Activated CD4-positive, alpha-beta T cell treated with anti-CD3 and anti-CD28 coated beads, Interleukin-2, amount 10 ng/mL, durations not matched to agents 7 days and 5 days (primary cell): ENCODE measurements around the gene CELA3A. TPM values are rescaled to one million over a fixed set of nuclear protein-coding genes. Genes with fewer than 3 reads are reported as not detected.
"Not testable (repeated sequence)": the region's sequence is repeated elsewhere in the genome, so short reads cannot be mapped to it uniquely, and the experiment has no call there.

Experiments
- CTCF ChIA-PET: fragments of 350-600 bp; sonication (Branson Sonifier 250); formaldehyde crosslinking; loops from one replicate; lab custom pipeline; 2021; ENCODE audit warnings: antibody characterized with exemption; lab: Charles Lee
- POLR2A ChIA-PET: fragments of 350-600 bp; sonication (Branson Sonifier 250); formaldehyde crosslinking; loops from one replicate; lab custom pipeline; 2021; ENCODE audit warnings: antibody characterized with exemption; lab: Charles Lee
- DNase-seq: peaks from one replicate; pipeline ENCODE4 v3.0.0-alpha.2; 2020
- H3K27ac Mint-ChIP-seq: one replicate; pipeline ENCODE4 v1.8.0; 2021; ENCODE audit warnings: mild to moderate bottlenecking, moderate library complexity, mixed read lengths
- H3K27me3 Mint-ChIP-seq: one replicate; pipeline ENCODE4 v1.8.0; 2021; ENCODE audit warnings: mixed read lengths
- H3K36me3 Mint-ChIP-seq: one replicate; pipeline ENCODE4 v1.8.0; 2021; ENCODE audit warnings: low read depth, mixed read lengths
- H3K4me1 Mint-ChIP-seq: one replicate; pipeline ENCODE4 v1.8.0; 2021; ENCODE audit warnings: mixed read lengths
- H3K4me3 Mint-ChIP-seq: one replicate; pipeline ENCODE4 v1.8.0; 2021; ENCODE audit warnings: mild to moderate bottlenecking, moderate library complexity, mixed read lengths
- H3K9me3 Mint-ChIP-seq: one replicate; pipeline ENCODE4 v1.8.0; 2021; ENCODE audit warnings: mixed read lengths
- total RNA-seq, 2 experiments: library from RNA; stranded (reverse); gene quantifications; one replicate each; pipeline ENCODE4 v1.2.3, GENCODE V29; 2021

The CELA3A gene
- total RNA-seq, 2 experiments from 2014 or later: not detected

DNA sequence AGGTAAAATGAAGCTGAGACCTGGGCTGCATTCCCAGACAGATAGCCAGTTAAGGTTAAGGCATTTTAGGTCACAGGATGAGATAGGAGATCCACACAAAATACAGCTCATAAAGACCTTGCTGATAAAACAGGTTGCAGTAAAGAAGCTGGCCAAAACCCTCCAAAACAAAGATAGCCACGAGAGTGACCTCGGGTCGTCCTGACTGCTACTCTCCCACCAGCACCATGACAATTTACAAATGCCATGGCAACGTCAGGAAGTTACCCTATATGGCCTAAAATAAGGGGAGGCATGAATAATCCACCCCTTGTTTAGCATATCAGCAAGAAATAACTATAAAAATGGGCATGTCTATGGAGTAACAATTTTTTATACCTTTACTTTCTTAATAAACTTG lies 30.9 kb upstream of the CELA3A start:
- H3K27me3 Mint-ChIP-seq, H3K4me3 Mint-ChIP-seq, POLR2A ChIA-PET, H3K4me1 Mint-ChIP-seq, H3K27ac Mint-ChIP-seq, H3K9me3 Mint-ChIP-seq, H3K36me3 Mint-ChIP-seq, CTCF ChIA-PET, DNase-seq: not testable (repeated sequence)

DNA sequence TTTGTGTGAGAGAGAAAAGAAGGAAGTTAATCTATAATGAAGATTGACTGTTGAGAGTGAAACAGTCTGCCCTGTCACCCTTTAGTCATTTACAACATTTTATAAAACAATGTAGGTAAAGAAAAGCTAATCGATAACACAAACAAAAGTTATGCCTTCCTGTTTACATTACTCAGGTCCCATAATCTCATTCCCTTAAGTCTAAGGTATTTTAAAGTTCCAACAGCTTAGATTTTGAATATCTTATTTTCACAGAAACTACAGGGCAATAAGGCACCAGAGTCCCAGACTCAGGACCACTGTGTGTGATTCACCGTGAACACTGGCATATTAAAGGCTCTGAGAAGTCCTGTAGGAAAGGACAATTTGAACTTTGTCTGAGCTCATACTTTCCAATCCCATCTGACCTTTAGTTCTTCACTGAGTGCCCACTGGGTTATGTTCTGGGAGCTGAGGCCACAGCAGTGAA lies 28.4 kb upstream of the CELA3A start:
- H3K27ac Mint-ChIP-seq, H3K27me3 Mint-ChIP-seq, DNase-seq, CTCF ChIA-PET, H3K36me3 Mint-ChIP-seq, H3K4me3 Mint-ChIP-seq, H3K4me1 Mint-ChIP-seq, H3K9me3 Mint-ChIP-seq: not testable (repeated sequence)
- POLR2A ChIA-PET: interaction anchor here (0.6 kb wide), 1 partner anchor 30 kb away, joined by 4 read pairs; no protein-coding TSS in a partner anchor

DNA sequence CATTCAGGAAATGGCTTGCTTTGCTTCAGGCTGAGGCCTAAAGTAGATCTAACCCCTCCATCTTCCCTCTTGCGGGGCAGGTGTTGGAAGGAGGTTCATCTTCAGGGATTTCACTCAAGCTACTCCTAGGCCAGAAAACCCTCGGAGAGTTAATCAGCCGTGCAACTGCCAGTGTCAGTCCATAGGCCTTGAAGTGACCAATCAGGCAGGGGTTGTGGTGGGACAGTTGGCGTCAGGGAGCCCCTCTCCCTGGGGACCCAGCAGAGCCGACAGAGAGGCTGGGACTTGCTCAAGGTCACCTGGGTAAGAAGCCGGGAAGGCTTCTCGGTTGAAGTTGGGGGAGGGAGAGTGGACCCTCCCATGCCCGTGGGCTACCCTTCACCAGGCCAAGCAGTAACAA lies 27.5 kb upstream of the CELA3A start:
- H3K4me3 Mint-ChIP-seq, H3K27me3 Mint-ChIP-seq, H3K36me3 Mint-ChIP-seq, H3K27ac Mint-ChIP-seq, CTCF ChIA-PET, DNase-seq, POLR2A ChIA-PET, H3K4me1 Mint-ChIP-seq, H3K9me3 Mint-ChIP-seq: not testable (repeated sequence)

DNA sequence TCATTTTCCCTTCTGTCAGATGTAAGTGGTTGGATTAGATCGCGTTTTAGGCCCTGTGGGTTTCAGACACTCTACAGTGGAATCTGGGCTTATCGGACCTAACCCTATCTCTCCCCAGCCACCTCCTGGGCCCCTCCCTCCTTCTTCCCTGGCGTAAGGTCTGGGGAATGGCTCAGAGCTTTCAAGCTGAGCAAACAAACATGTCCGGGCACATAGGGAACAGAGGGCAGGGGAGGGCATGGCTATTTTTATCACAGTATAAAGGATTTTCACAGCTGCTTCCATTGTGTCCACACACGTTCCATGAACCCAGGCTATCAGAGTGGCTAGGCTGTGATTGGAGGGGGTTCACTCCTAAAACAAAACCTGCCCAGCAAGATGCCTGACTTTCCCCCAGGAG lies 26.8 kb upstream of the CELA3A start:
- DNase-seq, H3K9me3 Mint-ChIP-seq, CTCF ChIA-PET: not testable (repeated sequence)

DNA sequence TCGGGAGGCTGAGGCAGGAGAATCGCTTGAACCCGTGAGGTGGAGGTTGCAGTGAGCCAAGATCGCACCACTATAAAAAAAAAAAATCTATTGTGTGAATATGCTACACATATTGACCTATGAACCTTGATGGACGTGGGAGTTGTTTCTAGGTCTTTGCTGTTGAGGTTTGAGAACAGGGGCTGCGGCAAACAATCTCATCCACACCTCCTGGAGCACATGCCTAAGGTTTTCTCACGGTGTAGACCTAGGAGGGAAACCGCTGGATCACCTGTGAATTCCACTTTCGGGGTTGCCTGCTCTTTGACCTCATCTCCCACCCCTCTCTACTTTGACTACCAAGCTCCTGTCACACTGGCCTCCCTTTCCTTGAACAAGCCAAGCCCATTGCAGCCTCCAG lies 26.2 kb upstream of the CELA3A start:
- POLR2A ChIA-PET, H3K9me3 Mint-ChIP-seq, H3K36me3 Mint-ChIP-seq, H3K4me1 Mint-ChIP-seq, DNase-seq, H3K27ac Mint-ChIP-seq, H3K4me3 Mint-ChIP-seq, CTCF ChIA-PET, H3K27me3 Mint-ChIP-seq: not testable (repeated sequence)

More for the DNA sequence above, 26.8 kb upstream of the CELA3A start:
- H3K4me1 Mint-ChIP-seq, H3K4me3 Mint-ChIP-seq, H3K36me3 Mint-ChIP-seq, POLR2A ChIA-PET, H3K27me3 Mint-ChIP-seq, H3K27ac Mint-ChIP-seq: not testable (repeated sequence)

DNA sequence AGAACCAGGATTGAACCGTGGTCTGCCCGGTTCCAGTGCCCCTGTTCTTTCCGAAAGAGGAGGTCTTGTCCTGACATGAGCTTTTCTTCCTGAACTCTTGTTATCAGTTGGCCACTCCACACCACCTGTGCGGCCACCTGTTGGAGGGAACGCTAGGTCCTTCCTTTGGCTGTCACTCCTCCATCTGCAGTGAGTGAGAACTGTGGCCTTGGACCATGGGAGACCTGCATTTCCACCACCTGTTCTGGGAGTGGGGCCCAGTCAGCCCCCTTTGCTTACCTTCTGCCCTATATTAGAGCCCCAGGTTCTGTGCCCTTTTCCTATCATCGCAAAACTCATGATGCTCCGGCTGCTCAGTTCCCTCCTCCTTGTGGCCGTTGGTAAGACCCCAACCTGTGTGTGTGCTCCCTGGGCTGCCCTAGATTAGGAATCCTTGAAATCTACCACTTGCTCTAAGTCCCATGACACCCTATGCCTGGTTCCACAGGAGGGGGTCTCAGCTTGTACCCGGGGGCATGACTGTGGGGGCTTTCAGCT lies 24.7 kb upstream of the CELA3A start, which contains the start of gene CELA3B:
TSS of gene CELA3B (plus strand) at position 320 of the 537 bp plus-strand sequence. CDS start at position 338, 18 bp downstream.
- POLR2A ChIA-PET, H3K9me3 Mint-ChIP-seq, H3K36me3 Mint-ChIP-seq, DNase-seq, CTCF ChIA-PET, H3K4me1 Mint-ChIP-seq, H3K27me3 Mint-ChIP-seq, H3K27ac Mint-ChIP-seq, H3K4me3 Mint-ChIP-seq: not testable (repeated sequence)

DNA sequence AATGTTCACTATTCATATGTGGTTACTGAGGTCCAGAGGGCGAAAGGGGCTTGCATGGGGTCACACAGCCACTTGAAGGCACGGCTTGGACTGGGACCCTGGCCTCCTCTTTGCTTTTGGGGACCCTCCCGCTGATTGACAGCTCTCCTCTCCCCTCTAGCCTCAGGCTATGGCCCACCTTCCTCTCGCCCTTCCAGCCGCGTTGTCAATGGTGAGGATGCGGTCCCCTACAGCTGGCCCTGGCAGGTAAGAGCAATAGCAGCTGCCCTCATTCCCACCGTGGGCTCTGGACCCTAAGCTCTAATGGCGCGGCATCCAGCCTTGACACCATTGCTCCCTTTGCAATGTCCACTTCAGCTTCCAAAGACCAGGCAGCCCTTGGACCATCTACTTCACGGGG lies 23.2 kb upstream of the CELA3A start:
- H3K4me1 Mint-ChIP-seq, H3K9me3 Mint-ChIP-seq, POLR2A ChIA-PET, H3K4me3 Mint-ChIP-seq, H3K36me3 Mint-ChIP-seq, H3K27me3 Mint-ChIP-seq, DNase-seq, H3K27ac Mint-ChIP-seq: not testable (repeated sequence)
- CTCF ChIA-PET: interaction anchor here (0.7 kb wide), 1 partner anchor 24 kb away, joined by 3 read pairs; no protein-coding TSS in a partner anchor

DNA sequence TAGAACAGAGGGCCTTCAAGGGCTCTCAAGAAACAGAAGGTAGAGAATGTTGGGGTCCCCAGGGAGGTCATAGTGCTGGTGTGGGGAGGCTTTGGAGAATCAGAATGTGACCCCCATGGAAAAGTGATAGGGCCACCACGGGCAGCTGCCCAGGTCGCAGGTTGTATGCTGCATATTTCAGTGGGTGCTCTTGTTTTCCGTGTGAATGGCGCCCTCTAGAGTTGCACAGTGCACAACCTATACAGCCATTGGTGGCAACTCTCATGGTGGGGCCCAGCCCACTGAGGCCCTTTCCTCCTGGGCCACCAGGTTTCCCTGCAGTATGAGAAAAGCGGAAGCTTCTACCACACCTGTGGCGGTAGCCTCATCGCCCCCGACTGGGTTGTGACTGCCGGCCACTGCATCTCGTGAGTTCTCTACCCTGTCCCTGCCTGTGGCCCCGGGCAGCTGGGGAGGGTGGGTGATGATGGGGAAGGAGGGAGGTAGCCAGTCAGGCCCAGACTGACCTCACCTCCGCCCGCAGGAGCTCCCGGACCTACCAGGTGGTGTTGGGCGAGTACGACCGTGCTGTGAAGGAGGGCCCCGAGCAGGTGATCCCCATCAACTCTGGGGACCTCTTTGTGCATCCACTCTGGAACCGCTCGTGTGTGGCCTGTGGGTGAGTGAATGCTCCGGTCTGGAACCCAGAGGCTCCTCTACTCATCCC lies 20.8 kb upstream of the CELA3A start:
- H3K27ac Mint-ChIP-seq, H3K36me3 Mint-ChIP-seq, H3K9me3 Mint-ChIP-seq, CTCF ChIA-PET, POLR2A ChIA-PET, H3K4me3 Mint-ChIP-seq, H3K27me3 Mint-ChIP-seq, H3K4me1 Mint-ChIP-seq: not testable (repeated sequence)
- DNase-seq: peak; percentile 63

DNA sequence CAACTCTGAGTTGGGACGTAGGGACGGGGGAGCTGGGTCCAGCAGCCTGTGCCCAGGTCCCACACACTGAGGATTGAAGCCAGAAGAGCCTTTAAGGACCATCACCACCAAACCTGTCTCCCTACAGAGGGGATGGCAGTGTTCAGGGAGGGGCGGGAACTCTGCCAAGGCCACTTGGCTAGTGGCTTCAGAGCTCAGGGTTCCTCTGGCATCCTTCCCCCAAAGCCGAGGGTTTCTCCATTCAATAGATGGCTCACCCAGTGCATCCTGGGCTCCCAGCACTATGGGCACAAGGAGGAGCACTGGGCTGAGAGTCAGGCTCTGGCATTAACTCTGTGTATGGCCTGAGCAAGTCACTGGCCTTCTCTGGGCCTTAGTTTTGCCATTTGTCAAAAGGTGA lies 20.2 kb upstream of the CELA3A start:
- H3K27ac Mint-ChIP-seq, H3K4me1 Mint-ChIP-seq, H3K9me3 Mint-ChIP-seq, H3K27me3 Mint-ChIP-seq, H3K4me3 Mint-ChIP-seq, CTCF ChIA-PET, H3K36me3 Mint-ChIP-seq, POLR2A ChIA-PET, DNase-seq: not testable (repeated sequence)

DNA sequence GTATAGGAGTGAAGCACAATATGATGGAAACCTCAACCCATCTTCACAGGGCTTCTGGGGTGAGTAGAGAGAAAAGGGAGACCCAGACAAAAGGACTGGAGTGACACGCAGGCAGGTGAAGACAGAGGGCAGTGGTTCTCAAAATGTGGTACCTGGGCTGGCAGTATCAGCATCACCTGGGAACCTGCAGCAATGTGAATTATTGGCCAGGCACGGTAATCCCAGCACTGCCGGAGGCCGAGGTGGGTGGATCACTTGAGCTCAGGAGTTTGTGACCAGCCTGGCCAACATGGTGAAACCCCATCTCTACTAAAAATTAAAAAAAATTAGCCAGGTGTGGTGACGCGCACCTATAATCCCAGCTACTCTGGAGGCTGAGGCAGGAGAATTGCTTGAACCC lies 19.3 kb upstream of the CELA3A start:
- H3K27ac Mint-ChIP-seq, H3K27me3 Mint-ChIP-seq, H3K36me3 Mint-ChIP-seq, H3K4me3 Mint-ChIP-seq, DNase-seq, POLR2A ChIA-PET, H3K9me3 Mint-ChIP-seq, CTCF ChIA-PET, H3K4me1 Mint-ChIP-seq: not testable (repeated sequence)

DNA sequence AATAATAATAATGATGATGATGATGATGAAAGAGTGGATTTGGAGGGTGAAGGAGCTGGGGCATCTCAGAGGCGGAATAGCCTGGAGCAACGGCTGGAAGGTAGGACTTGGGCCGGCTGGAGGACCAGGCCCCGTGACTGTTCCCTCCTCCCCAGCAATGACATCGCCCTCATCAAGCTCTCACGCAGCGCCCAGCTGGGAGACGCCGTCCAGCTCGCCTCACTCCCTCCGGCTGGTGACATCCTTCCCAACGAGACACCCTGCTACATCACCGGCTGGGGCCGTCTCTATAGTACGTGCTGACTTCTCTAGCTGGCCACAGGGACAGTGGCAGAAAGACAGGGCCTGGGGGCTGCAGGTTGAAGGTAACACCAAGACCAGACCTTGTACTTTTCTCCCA lies 17.9 kb upstream of the CELA3A start:
- not testable (repeated sequence) for H3K27ac Mint-ChIP-seq, H3K27me3 Mint-ChIP-seq

DNA sequence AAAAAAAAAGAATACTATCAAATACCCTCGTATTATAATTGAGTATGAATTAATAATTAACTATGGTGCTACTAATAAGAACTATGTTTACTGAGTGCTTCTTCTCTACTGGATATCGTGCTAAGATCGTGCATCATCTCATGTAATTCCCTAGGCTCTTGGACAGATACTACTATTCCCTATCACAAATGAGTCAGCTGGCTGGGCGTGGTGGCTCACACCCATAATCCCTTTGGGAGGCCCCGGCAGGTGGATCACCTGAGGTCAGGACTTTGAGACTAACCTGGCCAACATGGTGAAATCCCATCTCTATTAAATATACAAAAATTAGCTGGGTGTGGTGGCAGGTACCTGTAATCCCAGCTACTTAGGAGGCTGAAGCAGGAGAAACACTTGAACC lies 15.6 kb upstream of the CELA3A start:
- H3K9me3 Mint-ChIP-seq, H3K27me3 Mint-ChIP-seq, DNase-seq, H3K4me1 Mint-ChIP-seq, CTCF ChIA-PET, H3K36me3 Mint-ChIP-seq, H3K4me3 Mint-ChIP-seq, H3K27ac Mint-ChIP-seq, POLR2A ChIA-PET: not testable (repeated sequence)

More for the DNA sequence above, 17.9 kb upstream of the CELA3A start:
- H3K4me1 Mint-ChIP-seq, H3K36me3 Mint-ChIP-seq, CTCF ChIA-PET, H3K4me3 Mint-ChIP-seq, H3K9me3 Mint-ChIP-seq, POLR2A ChIA-PET, DNase-seq: not testable (repeated sequence)

DNA sequence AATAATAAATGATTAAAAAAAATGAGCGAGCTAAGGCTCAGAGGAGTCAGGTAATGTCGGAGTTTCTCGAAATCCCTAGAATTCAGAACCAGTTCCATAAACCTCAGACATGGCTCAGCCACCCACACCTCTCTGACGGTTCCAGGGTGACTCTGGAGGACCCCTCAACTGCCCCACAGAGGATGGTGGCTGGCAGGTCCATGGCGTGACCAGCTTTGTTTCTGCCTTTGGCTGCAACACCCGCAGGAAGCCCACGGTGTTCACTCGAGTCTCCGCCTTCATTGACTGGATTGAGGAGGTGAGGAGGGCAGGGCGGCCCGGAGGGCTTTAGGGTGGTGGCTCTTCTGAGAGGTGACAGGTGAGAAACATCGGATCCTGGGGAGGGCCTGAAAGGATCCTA lies 15.1 kb upstream of the CELA3A start:
- CTCF ChIA-PET, H3K4me1 Mint-ChIP-seq, H3K27ac Mint-ChIP-seq, DNase-seq, H3K4me3 Mint-ChIP-seq, POLR2A ChIA-PET, H3K9me3 Mint-ChIP-seq, H3K27me3 Mint-ChIP-seq, H3K36me3 Mint-ChIP-seq: not testable (repeated sequence)
